ENCODE measurements around the gene TEX52.
"Not testable (repeated sequence)": the region's sequence is repeated elsewhere in the genome, so short reads cannot be mapped to it uniquely, and the experiment has no call there.

TEX52 gene

GRCh38 chr12:2864198-2864597, 7.4 kb upstream of the TEX52 start:
- no peak for DNase-seq (ENCODE audit: low read depth)

GRCh38 chr12:2863402-2863801, 6.6 kb upstream of the TEX52 start:
- DNase-seq (ENCODE audit: low read depth): not testable (repeated sequence)

- DNase-seq (ENCODE audit: low read depth): no peak
Observed at GRCh38 chr12:2862876-2863275, 6.0 kb upstream of the TEX52 start.

- DNase-seq (ENCODE audit: low read depth): no peak
Observed at GRCh38 chr12:2860170-2860569, 3.3 kb upstream of the TEX52 start.

- no peak for DNase-seq (ENCODE audit: low read depth)
Observed at GRCh38 chr12:2858944-2859421, 2.1 kb upstream of the TEX52 start.

GRCh38 chr12:2858334-2858733, 1.5 kb upstream of the TEX52 start:
- no peak for DNase-seq (ENCODE audit: low read depth)

- DNase-seq (ENCODE audit: low read depth): no peak
Observed at GRCh38 chr12:2857576-2857975, 737 bp upstream of the TEX52 start.

GRCh38 chr12:2856051-2856450, 788 bp downstream of the TEX52 start:
- no peak for DNase-seq (ENCODE audit: low read depth)

- no peak for DNase-seq (ENCODE audit: low read depth)
Observed at GRCh38 chr12:2855546-2855945, 1.3 kb downstream of the TEX52 start.

GRCh38 chr12:2854669-2855453, 2.0 kb downstream of the TEX52 start:
- no peak for DNase-seq (ENCODE audit: low read depth)

- peak; percentile 27 for DNase-seq (ENCODE audit: low read depth)
Observed at GRCh38 chr12:2853626-2854025, 3.2 kb downstream of the TEX52 start.

- no peak for DNase-seq (ENCODE audit: low read depth)
Observed at GRCh38 chr12:2851931-2852330, 4.9 kb downstream of the TEX52 start.

GRCh38 chr12:2845280-2845679, 11.6 kb downstream of the TEX52 start:
- no peak for DNase-seq (ENCODE audit: low read depth)

- no peak for DNase-seq (ENCODE audit: low read depth)
Observed at GRCh38 chr12:2844786-2845185, 12.1 kb downstream of the TEX52 start.

- no peak for DNase-seq (ENCODE audit: low read depth)
Observed at GRCh38 chr12:2842948-2843347, 13.9 kb downstream of the TEX52 start.

GRCh38 chr12:2841056-2841650, 15.7 kb downstream of the TEX52 start:
- no peak for DNase-seq (ENCODE audit: low read depth)

GRCh38 chr12:2836574-2836973, 20.3 kb downstream of the TEX52 start:
- no peak for DNase-seq (ENCODE audit: low read depth)

- no peak for DNase-seq (ENCODE audit: low read depth)
Observed at GRCh38 chr12:2835691-2836403, 21.0 kb downstream of the TEX52 start.

GRCh38 chr12:2834581-2835491, 22.0 kb downstream of the TEX52 start, which contains the start of gene NRIP2:
Gene NRIP2 (minus strand): TSS chr12:2835035. CDS start chr12:2834983, 52 bp downstream.
- DNase-seq (ENCODE audit: low read depth): no peak

GRCh38 chr12:2833810-2834209, 23.0 kb downstream of the TEX52 start:
- DNase-seq (ENCODE audit: low read depth): no peak

GRCh38 chr12:2833327-2833726, 23.5 kb downstream of the TEX52 start:
- no peak for DNase-seq (ENCODE audit: low read depth)
